H1 (cell line): ENCODE measurements around the gene SPOCK1. TPM values are rescaled to one million over a fixed set of nuclear protein-coding genes. Genes with fewer than 3 reads are reported as not detected.

Experiments used
- CTCF ChIA-PET: fragments of 300-600 bp; sonication (Branson Sonifier 250); formaldehyde crosslinking; loops from one replicate; lab custom pipeline; 2021; ENCODE audit not compliant: partially characterized antibody; lab: Charles Lee
- POLR2A ChIA-PET: fragments of 300-600 bp; sonication (Branson Sonifier 250); formaldehyde crosslinking; loops from one replicate; lab custom pipeline; 2021; ENCODE audit warnings: inconsistent platforms; ENCODE audit not compliant: partially characterized antibody; lab: Charles Lee
- DNase-seq, 2 experiments: peaks; one replicate each; pipeline versions ENCODE4 v3.0.0 to v3.0.0-alpha.2; 2010 to 2022; ENCODE audit warnings: low spot score in 2 of 2, low read depth in 1 of 2, mixed read lengths in 1 of 2
- FAIRE-seq: peaks from 2 replicates; lab custom pipeline; 2011; peaks lifted over from hg19 to GRCh38; lab: Jason Lieb, UNC
- H2AFZ ChIP-seq: 2 replicates; pipeline ENCODE4 v1.8.1; 2012; ENCODE audit warnings: low read length, inconsistent platforms
- H2AK5ac ChIP-seq: 2 replicates; pipeline ENCODE4 v1.6.1; 2013; ENCODE audit warnings: low read depth, low read length
- H2BK120ac ChIP-seq: replicated peaks from 2 replicates; pipeline ENCODE3; 2013; ENCODE audit warnings: low read depth, low read length, inconsistent platforms
- H2BK12ac ChIP-seq: 2 replicates; pipeline ENCODE4 v1.6.1; 2013; ENCODE audit warnings: low read depth, low read length
- H2BK15ac ChIP-seq: 2 replicates; pipeline ENCODE4 v1.6.1; 2013; ENCODE audit warnings: low read length
- H2BK20ac ChIP-seq: 2 replicates; pipeline ENCODE4 v1.6.1; 2013; ENCODE audit warnings: low read length
- H2BK5ac ChIP-seq: 2 replicates; pipeline ENCODE4 v1.6.1; 2013; ENCODE audit warnings: low read depth, low read length
- H3K14ac ChIP-seq: 2 replicates; pipeline ENCODE4 v1.6.1; 2013; ENCODE audit warnings: inconsistent platforms; ENCODE audit not compliant: insufficient read length
- H3K18ac ChIP-seq: 2 replicates; pipeline ENCODE4 v1.6.1; 2013; ENCODE audit warnings: low read length; ENCODE audit errors: extremely low read depth
- H3K23ac ChIP-seq: 2 replicates; pipeline ENCODE4 v1.6.1; 2013; ENCODE audit warnings: inconsistent platforms; ENCODE audit not compliant: insufficient read length
- H3K23me2 ChIP-seq: 2 replicates; pipeline ENCODE4 v1.6.1; 2013; ENCODE audit warnings: low read depth, low read length
- H3K27ac ChIP-seq: 2 replicates; pipeline ENCODE4 v1.6.1; 2011; ENCODE audit warnings: low read depth, low read length, inconsistent platforms
- H3K27me3 ChIP-seq, 4 experiments: replicated peaks in 1 of 4; 1 replicate in 1 of 4; 2 replicates in 3 of 4; pipeline versions ENCODE4 v1.6.1 to v1.8.1; 2011 to 2013; ENCODE audit warnings: low read length in 3 of 4, mild to moderate bottlenecking in 3 of 4, inconsistent platforms in 2 of 4, mixed read lengths in 2 of 4, moderate library complexity in 1 of 4; ENCODE audit not compliant: control insufficient read depth in 3 of 4, insufficient read depth in 3 of 4; ENCODE audit errors: extremely low read depth in 1 of 4
- H3K36me3 ChIP-seq, 4 experiments: 2 replicates each; pipeline versions ENCODE4 v1.6.1 to v1.8.1; 2011 to 2013; ENCODE audit warnings: mild to moderate bottlenecking in 4 of 4, low read length in 3 of 4, moderate library complexity in 2 of 4, control low read depth in 1 of 4, inconsistent platforms in 1 of 4; ENCODE audit not compliant: insufficient read depth in 4 of 4, control insufficient read depth in 2 of 4
- H3K4ac ChIP-seq: replicated peaks from 2 replicates; pipeline ENCODE3; 2013; ENCODE audit warnings: low read length, low read depth, mixed read lengths, inconsistent platforms; ENCODE audit not compliant: insufficient read length
- H3K4me1 ChIP-seq, 4 experiments: replicated peaks in 1 of 4; 1 replicate in 1 of 4; 2 replicates in 3 of 4; pipeline versions ENCODE4 v1.6.1 to v1.8.1; 2011 to 2013; ENCODE audit warnings: low read length in 3 of 4, inconsistent platforms in 2 of 4, mixed read lengths in 1 of 4; ENCODE audit not compliant: insufficient read depth in 4 of 4, control insufficient read depth in 3 of 4
- H3K4me2 ChIP-seq, 2 experiments: 2 replicates each; pipeline versions ENCODE4 v1.6.1 to v1.8.1; 2011 to 2013; ENCODE audit warnings: low read depth in 2 of 2, low read length in 2 of 2, control low read depth in 1 of 2, inconsistent platforms in 1 of 2, mild to moderate bottlenecking in 1 of 2; ENCODE audit not compliant: insufficient read depth in 1 of 2
- H3K4me3 ChIP-seq, 4 experiments: fragments of 200-600, 300-600 bp in 1 of 4; sonication (generic), shearing (Covaris generic), sonication (Bioruptor Twin) in 1 of 4; 2 replicates each; pipeline versions ENCODE4 v1.5.1 to v1.8.1; 2011 to 2016; ENCODE audit warnings: low read length in 4 of 4, low read depth in 3 of 4, control low read depth in 2 of 4, inconsistent platforms in 2 of 4, mild to moderate bottlenecking in 2 of 4, mixed read lengths in 1 of 4, moderate library complexity in 1 of 4; ENCODE audit not compliant: insufficient read depth in 2 of 4; ENCODE audit errors: extremely low read depth in 1 of 4
- H3K56ac ChIP-seq: replicated peaks from 2 replicates; pipeline ENCODE3; 2013; ENCODE audit warnings: low read depth, mild to moderate bottlenecking, mixed read lengths, low read length, inconsistent platforms; ENCODE audit not compliant: insufficient read length
- H3K79me1 ChIP-seq: 2 replicates; pipeline ENCODE4 v1.6.1; 2013; ENCODE audit warnings: low read depth, low read length, control low read depth
- H3K79me2 ChIP-seq, 2 experiments: 2 replicates each; pipeline versions ENCODE4 v1.6.1 to v1.8.1; 2012 to 2013; ENCODE audit warnings: low read length in 2 of 2, mild to moderate bottlenecking in 2 of 2, inconsistent platforms in 1 of 2; ENCODE audit not compliant: insufficient read depth in 2 of 2, control insufficient read depth in 1 of 2
- H3K9ac ChIP-seq, 4 experiments: replicated peaks in 1 of 4; 1 replicate in 1 of 4; 2 replicates in 3 of 4; pipeline versions ENCODE4 v1.6.1 to v1.8.1; 2011 to 2013; ENCODE audit warnings: low read depth in 3 of 4, low read length in 3 of 4, control low read depth in 2 of 4, mild to moderate bottlenecking in 2 of 4, moderate library complexity in 2 of 4, inconsistent platforms in 1 of 4; ENCODE audit errors: extremely low read depth in 1 of 4
- H3K9me3 ChIP-seq, 2 experiments: 2 replicates each; pipeline versions ENCODE4 v1.6.1 to v1.8.1; 2012 to 2013; ENCODE audit warnings: mild to moderate bottlenecking in 2 of 2, moderate library complexity in 2 of 2, control low read depth in 1 of 2, inconsistent platforms in 1 of 2, low read depth in 1 of 2, low read length in 1 of 2, mixed read lengths in 1 of 2; ENCODE audit not compliant: insufficient read depth in 2 of 2
- H4K20me1 ChIP-seq, 2 experiments: replicated peaks in 1 of 2; 2 replicates each; pipeline versions ENCODE3 to v1.8.1; 2011 to 2013; ENCODE audit warnings: inconsistent platforms in 2 of 2, low read length in 2 of 2, mild to moderate bottlenecking in 1 of 2; ENCODE audit not compliant: insufficient read depth in 2 of 2, control insufficient read depth in 1 of 2
- H4K5ac ChIP-seq: 2 replicates; pipeline ENCODE4 v1.6.1; 2013; ENCODE audit warnings: low read length, low read depth, mixed read lengths, inconsistent platforms; ENCODE audit not compliant: insufficient read length
- H4K8ac ChIP-seq: 2 replicates; pipeline ENCODE4 v1.8.0; 2013; ENCODE audit warnings: mild to moderate bottlenecking, moderate library complexity, low read length, inconsistent platforms; ENCODE audit not compliant: insufficient read depth; ENCODE audit errors: extremely low read depth
- H4K91ac ChIP-seq: replicated peaks from 2 replicates; pipeline ENCODE3; 2013; ENCODE audit warnings: low read length, mixed read lengths, inconsistent platforms; ENCODE audit not compliant: insufficient read length
- BCL11A ChIP-seq, 2 experiments: IDR thresholded peaks; one replicate each; pipeline ENCODE4 v1.6.1; 2011; ENCODE audit warnings: low read depth in 2 of 2, low read length in 2 of 2, mild to moderate bottlenecking in 2 of 2
- SRF ChIP-seq: IDR thresholded peaks from 2 replicates; pipeline ENCODE4 v1.6.1; 2011; ENCODE audit warnings: mild to moderate bottlenecking, low read depth, low read length, moderate library complexity
- SUZ12 ChIP-seq: fragments of 200-600 bp; sonication (generic); IDR thresholded peaks from 2 replicates; pipeline ENCODE4 v1.6.1; 2012; ENCODE audit warnings: mild to moderate bottlenecking, inconsistent platforms, low read length, moderate library complexity, mixed read lengths
- WGBS, 2 experiments: shearing (Covaris generic) in 1 of 2; methylation state at CpG; one replicate each; pipeline versions ENCODE4 v1.1.6 to v1.1.7; 2013 to 2015; ENCODE audit warnings: low lambda C conversion rate in 2 of 2, mixed read lengths in 2 of 2, inconsistent platforms in 1 of 2, low coverage in 1 of 2, missing lambda C conversion rate in 1 of 2; ENCODE audit not compliant: insufficient replicate concordance in 2 of 2, insufficient coverage in 1 of 2, insufficient read length in 1 of 2; ENCODE audit errors: extremely low coverage in 1 of 2, missing lambda C conversion rate in 1 of 2; 5-methylcytosine and 5-hydroxymethylcytosine counted together
- polyA plus RNA-seq, 7 experiments: library from polyadenylated mRNA; depleted of rRNA in 3 of 7; stranded (reverse) in 5 of 7; unstranded in 2 of 7; fragments of >200 nt in 5 of 7; fragments of 200-250 nt in 2 of 7; gene quantifications; 1 replicate in 5 of 7; 2 replicates in 1 of 7; 4 replicates in 1 of 7; pipeline versions ENCODE4 v1.2.1 to v1.2.3, GENCODE V29; 2011 to 2013; ENCODE audit warnings: missing spikeins in 2 of 7, mixed read lengths in 2 of 7
- total RNA-seq: library from RNA; stranded (reverse); fragmentation: NEBNext Ultra II Directional; extraction: Animal tissue kit (Norgen Biotek cat#: 25700); gene quantifications from 2 replicates; pipeline ENCODE4 v1.2.1, GENCODE V29; 2021

Gene SPOCK1
- total and polyA plus RNA-seq, 2 of the 8 experiments (the other 6 are each of a cell fraction or from before 2014, with no cell fraction given), result 6.9 to 18.1 TPM

GRCh38 chr5:137356127-137356526, 143.0 kb downstream of the SPOCK1 start:
- Histone ChIP-seq H3K14ac (no peak overlapping the region), H3K9ac (no peak overlapping the region), H3K23ac (no peak overlapping the region), H2BK20ac (no peak overlapping the region), H3K4ac (no peak overlapping the region), H4K8ac (no peak overlapping the region), H3K4me3 (no peak overlapping the region), H2BK5ac (no peak overlapping the region), H3K36me3 (no peaks in the 10 kb centered on the region), H3K27me3 (no peaks in the 10 kb centered on the region), H2AK5ac (no peak overlapping the region), H3K18ac (no peak overlapping the region), H2AFZ (no peak overlapping the region), H2BK120ac (no peak overlapping the region), H3K27ac (no peak overlapping the region), H3K4me2 (no peak overlapping the region), H3K79me1 (no peaks in the 10 kb centered on the region), H3K56ac (no peak overlapping the region), H3K23me2 (no peaks in the 10 kb centered on the region), H2BK12ac (no peak overlapping the region), H2BK15ac (no peak overlapping the region), H4K5ac (no peak overlapping the region), H3K4me1 (no peaks in the 10 kb centered on the region), H3K79me2 (no peaks in the 10 kb centered on the region), H3K9me3 (no peaks in the 10 kb centered on the region), H4K20me1 (no peaks in the 10 kb centered on the region), H4K91ac (no peak overlapping the region)
- TF ChIP-seq BCL11A (IDR thresholded peaks at IDR 0.05; ENCODE audit: low read depth in 2 of 2, low read length in 2 of 2), result no peak
- no peak for TF ChIP-seq SUZ12
- no peak for TF ChIP-seq SRF
- FAIRE-seq, result no peak
- WGBS, 2 experiments, result 87% methylated on average over 4 of the region's 4 CpGs; no CpG with 5 or more reads in 1 of the 2 experiments
- DNase-seq, result no peak
- ChIA-PET CTCF (interaction anchor here (1.2 to 2.2 kb wide), 3 partner anchors 10 to 27 kb away, joined by 3 to 14 read pairs (median 3); no protein-coding TSS in a partner anchor), POLR2A (interaction anchor here (0.7 kb wide), 1 partner anchor 13 kb away, joined by 3 read pairs; no protein-coding TSS in a partner anchor)
